Measurements from ENCODE around the gene SPARCL1.

DNA sequence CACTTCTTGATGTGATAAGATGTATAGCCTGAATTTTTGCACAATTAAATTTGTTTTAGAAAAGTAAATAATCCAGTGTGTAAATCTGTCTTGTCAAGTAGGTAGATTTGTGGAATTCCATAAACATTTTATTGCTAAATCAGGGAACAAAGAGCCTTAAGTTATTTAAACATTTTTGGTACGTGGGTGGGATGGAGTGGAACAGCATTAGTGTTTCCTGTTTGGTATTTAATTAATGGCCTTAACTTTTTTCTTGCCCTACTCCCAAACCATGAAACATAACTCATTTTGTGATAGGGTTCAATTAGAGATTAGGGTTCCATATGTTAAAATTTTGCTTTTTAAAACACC lies 101.7 kb downstream of the SPARCL1 start:
- no peak for TF ChIP-seq JUND (IDR thresholded peaks at IDR 0.05; ENCODE audit: borderline replicate concordance, low read depth, low read length)
- TF ChIP-seq JUND (tag; IDR thresholded peaks at IDR 0.05; ENCODE audit: borderline replicate concordance, low read depth, low read length): no peak
- TF ChIP-seq SETDB1 (IDR thresholded peaks at IDR 0.05; ENCODE audit: low read length): no peak
- no peak for TF ChIP-seq ZNF282 (CRISPR knock-in tag; IDR thresholded peaks at IDR 0.05)
- TF ChIP-seq POLR2A (conservative IDR thresholded peaks at IDR 0.05): no peak
- TF ChIP-seq YY1 (IDR thresholded peaks at IDR 0.05; ENCODE audit: borderline replicate concordance in 1 of 3, control insufficient read depth in 1 of 3, extremely low read depth in 1 of 3, insufficient read depth in 3 of 3, insufficient read length in 1 of 3, insufficient replicate concordance in 2 of 3, low read depth in 1 of 3, low read length in 2 of 3): no peak
- TF ChIP-seq MTA1 (IDR thresholded peaks at IDR 0.05; ENCODE audit: borderline replicate concordance): no peak
- no peak for TF ChIP-seq KLF10 (CRISPR knock-in tag; IDR thresholded peaks at IDR 0.05)
- no peak for TF ChIP-seq POLR2AphosphoS5 (IDR thresholded peaks at IDR 0.05; ENCODE audit: control insufficient read depth, insufficient read depth, low read depth, low read length)
- TF ChIP-seq, protein P1, sequence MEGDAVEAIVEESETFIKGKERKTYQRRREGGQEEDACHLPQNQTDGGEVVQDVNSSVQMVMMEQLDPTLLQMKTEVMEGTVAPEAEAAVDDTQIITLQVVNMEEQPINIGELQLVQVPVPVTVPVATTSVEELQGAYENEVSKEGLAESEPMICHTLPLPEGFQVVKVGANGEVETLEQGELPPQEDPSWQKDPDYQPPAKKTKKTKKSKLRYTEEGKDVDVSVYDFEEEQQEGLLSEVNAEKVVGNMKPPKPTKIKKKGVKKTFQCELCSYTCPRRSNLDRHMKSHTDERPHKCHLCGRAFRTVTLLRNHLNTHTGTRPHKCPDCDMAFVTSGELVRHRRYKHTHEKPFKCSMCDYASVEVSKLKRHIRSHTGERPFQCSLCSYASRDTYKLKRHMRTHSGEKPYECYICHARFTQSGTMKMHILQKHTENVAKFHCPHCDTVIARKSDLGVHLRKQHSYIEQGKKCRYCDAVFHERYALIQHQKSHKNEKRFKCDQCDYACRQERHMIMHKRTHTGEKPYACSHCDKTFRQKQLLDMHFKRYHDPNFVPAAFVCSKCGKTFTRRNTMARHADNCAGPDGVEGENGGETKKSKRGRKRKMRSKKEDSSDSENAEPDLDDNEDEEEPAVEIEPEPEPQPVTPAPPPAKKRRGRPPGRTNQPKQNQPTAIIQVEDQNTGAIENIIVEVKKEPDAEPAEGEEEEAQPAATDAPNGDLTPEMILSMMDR (IDR thresholded peaks at IDR 0.05 in 2 of 3, conservative IDR thresholded peaks at IDR 0.05 in 1 of 3; ENCODE audit: insufficient read depth in 2 of 3, low read depth in 1 of 3, low read length in 3 of 3): no peak
- TF ChIP-seq ZNF274 (IDR thresholded peaks at IDR 0.05; ENCODE audit: borderline replicate concordance, low read depth, low read length): no peak

Measured in K562 (cell line).